Nephron (organoid): ENCODE data around the gene ALS2CL.

Experiments used
- H3K27ac Mint-ChIP-seq, 3 experiments: 2 replicates each; pipeline ENCODE4 v1.8.0; 2020; ENCODE audit warnings: mixed read lengths in 3 of 3, mild to moderate bottlenecking in 2 of 3, moderate library complexity in 1 of 3
- H3K27me3 Mint-ChIP-seq: 2 replicates; pipeline ENCODE4 v1.8.0; 2021; ENCODE audit warnings: low read depth, mild to moderate bottlenecking, moderate library complexity, mixed read lengths
- H3K36me3 Mint-ChIP-seq: 2 replicates; pipeline ENCODE4 v1.8.0; 2020; ENCODE audit warnings: low read depth, mixed read lengths
- H3K4me1 Mint-ChIP-seq: 2 replicates; pipeline ENCODE4 v1.8.0; 2020; ENCODE audit warnings: mixed read lengths
- H3K4me3 Mint-ChIP-seq, 3 experiments: 2 replicates each; pipeline ENCODE4 v1.8.0; 2020; ENCODE audit warnings: mild to moderate bottlenecking in 3 of 3, mixed read lengths in 3 of 3, moderate library complexity in 2 of 3
- H3K9me3 Mint-ChIP-seq: 2 replicates; pipeline ENCODE4 v1.8.0; 2020; ENCODE audit warnings: mixed read lengths
- TF ChIP-seq, protein P1 (sequence below), 3 experiments: fragments of 200-600 bp; sonication (generic); IDR thresholded peaks; one replicate each; pipeline ENCODE4 v1.5.0; 2021; ENCODE audit warnings: antibody characterized with exemption in 3 of 3; ENCODE audit not compliant: unreplicated experiment in 3 of 3

Gene ALS2CL

GRCh38 chr3:46659285-46659684, 34.2 kb downstream of the ALS2CL start:
- H3K4me1 Mint-ChIP-seq, result peaks cover 55% of the 10 kb centered on the region
- H3K27me3 Mint-ChIP-seq, result peaks cover 43% of the 10 kb centered on the region
- TF ChIP-seq, protein P1, sequence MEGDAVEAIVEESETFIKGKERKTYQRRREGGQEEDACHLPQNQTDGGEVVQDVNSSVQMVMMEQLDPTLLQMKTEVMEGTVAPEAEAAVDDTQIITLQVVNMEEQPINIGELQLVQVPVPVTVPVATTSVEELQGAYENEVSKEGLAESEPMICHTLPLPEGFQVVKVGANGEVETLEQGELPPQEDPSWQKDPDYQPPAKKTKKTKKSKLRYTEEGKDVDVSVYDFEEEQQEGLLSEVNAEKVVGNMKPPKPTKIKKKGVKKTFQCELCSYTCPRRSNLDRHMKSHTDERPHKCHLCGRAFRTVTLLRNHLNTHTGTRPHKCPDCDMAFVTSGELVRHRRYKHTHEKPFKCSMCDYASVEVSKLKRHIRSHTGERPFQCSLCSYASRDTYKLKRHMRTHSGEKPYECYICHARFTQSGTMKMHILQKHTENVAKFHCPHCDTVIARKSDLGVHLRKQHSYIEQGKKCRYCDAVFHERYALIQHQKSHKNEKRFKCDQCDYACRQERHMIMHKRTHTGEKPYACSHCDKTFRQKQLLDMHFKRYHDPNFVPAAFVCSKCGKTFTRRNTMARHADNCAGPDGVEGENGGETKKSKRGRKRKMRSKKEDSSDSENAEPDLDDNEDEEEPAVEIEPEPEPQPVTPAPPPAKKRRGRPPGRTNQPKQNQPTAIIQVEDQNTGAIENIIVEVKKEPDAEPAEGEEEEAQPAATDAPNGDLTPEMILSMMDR (IDR thresholded peaks at IDR 0.05; ENCODE audit: unreplicated experiment in 3 of 3), result no peak
- H3K9me3 Mint-ChIP-seq, result no peaks in the 10 kb centered on the region
- no peak overlapping the region for H3K27ac Mint-ChIP-seq
- H3K36me3 Mint-ChIP-seq, result no peaks in the 10 kb centered on the region
- peak overlapping the region in 1 of 3 experiments; percentile 26 for H3K4me3 Mint-ChIP-seq

DNA sequence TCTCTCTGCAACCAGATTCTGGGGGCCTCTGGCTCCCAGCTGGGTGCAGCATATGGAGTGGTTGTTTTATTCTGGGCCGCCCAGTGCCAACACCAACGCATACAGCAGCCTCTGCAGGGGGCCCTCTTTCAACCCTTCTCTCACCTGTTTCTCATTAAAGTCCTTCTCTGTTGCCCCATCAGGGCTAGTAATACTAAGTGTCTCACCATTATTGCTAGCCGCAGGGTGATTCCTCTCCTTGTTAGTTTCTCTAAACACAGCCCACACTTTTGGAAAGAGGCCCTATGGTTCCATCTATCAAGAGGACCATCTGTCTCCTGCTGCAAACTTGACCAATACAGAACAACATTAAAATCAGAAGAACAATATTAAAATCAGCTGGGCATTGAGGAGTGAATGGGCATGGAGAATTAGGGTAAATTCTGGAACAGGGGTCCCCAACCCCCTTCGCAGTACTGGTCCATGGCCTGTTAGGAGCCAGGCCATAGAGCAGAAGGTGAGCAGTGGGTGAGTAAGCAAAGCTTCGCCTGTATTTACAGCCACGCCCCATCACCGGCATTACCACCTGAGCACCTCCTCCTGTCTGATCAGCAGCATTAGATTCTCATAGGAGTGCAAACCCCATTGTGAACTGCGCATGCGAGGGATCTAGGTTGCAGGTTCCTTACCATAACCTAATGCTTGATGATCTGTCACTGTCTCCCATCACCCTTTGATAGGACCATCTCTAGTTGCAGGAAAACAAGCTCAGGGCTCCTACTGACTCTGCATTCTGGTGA, 36.5 kb downstream of the ALS2CL start:
- TF ChIP-seq, protein P1 (IDR thresholded peaks at IDR 0.05; ENCODE audit: unreplicated experiment in 3 of 3), result no peak
- H3K27me3 Mint-ChIP-seq, result peaks cover 38% of the 10 kb centered on the region
- no peak overlapping the region for H3K27ac Mint-ChIP-seq
- peaks cover 32% of the 10 kb centered on the region for H3K4me1 Mint-ChIP-seq
- no peaks in the 10 kb centered on the region for H3K36me3 Mint-ChIP-seq
- H3K4me3 Mint-ChIP-seq, result no peak overlapping the region
- H3K9me3 Mint-ChIP-seq, result peaks cover 6% of the 10 kb centered on the region

GRCh38 chr3:46655271-46655670, 38.2 kb downstream of the ALS2CL start:
- TF ChIP-seq, protein P1 (IDR thresholded peaks at IDR 0.05; ENCODE audit: unreplicated experiment in 3 of 3), result no peak
- Mint-ChIP-seq H3K27me3 (peaks cover 33% of the 10 kb centered on the region), H3K36me3 (no peaks in the 10 kb centered on the region), H3K4me3 (no peak overlapping the region), H3K9me3 (peaks cover 18% of the 10 kb centered on the region), H3K4me1 (peaks cover 19% of the 10 kb centered on the region), H3K27ac (no peak overlapping the region)

- Mint-ChIP-seq H3K27ac (no peak overlapping the region), H3K4me1 (no peaks in the 10 kb centered on the region), H3K9me3 (peaks cover 30% of the 10 kb centered on the region), H3K4me3 (no peak overlapping the region), H3K36me3 (no peaks in the 10 kb centered on the region), H3K27me3 (peaks cover 12% of the 10 kb centered on the region)
- TF ChIP-seq, protein P1 (IDR thresholded peaks at IDR 0.05; ENCODE audit: unreplicated experiment in 3 of 3), result no peak
Measured at GRCh38 chr3:46651084-46651483, 42.4 kb downstream of the ALS2CL start.

DNA sequence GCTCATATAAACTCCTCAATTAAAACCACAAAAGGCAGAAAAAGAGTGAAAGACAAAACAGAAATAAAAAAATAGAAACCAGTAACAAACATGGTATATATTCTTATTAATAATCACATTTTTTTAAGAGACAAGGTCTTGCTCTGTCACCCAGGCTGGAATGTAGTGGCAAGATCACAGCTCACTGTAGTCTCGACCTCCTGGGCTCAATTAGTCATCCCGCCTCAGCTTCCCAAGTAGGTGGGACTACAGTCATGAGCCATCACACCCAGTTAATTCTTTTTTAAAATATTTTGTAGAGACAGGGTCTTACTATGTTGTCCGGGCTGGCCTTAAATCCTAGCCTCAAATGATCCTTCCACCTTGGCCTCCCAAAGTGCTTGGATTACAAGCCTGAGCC, 44.0 kb downstream of the ALS2CL start:
- TF ChIP-seq, protein P1 (IDR thresholded peaks at IDR 0.05; ENCODE audit: unreplicated experiment in 3 of 3), result no peak
- H3K4me1 Mint-ChIP-seq, result no peaks in the 10 kb centered on the region

DNA sequence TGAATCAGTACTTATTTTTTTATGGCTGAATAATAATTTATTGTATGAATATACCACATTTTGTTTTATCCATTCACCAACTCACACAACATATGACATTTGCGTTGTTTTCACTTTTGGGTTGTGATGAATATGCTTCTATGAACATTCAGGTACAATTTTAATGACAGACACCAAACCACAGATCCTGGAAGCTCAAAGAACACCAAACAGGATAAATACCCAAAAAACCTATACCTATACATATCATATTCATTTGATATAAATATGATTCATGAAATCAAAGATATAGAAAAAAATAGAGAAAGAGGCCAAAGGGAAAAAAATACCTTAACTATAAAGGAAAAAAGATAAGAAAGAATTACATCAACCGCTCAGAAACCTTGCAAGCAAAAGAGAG, 45.4 kb downstream of the ALS2CL start:
- TF ChIP-seq, protein P1 (IDR thresholded peaks at IDR 0.05; ENCODE audit: unreplicated experiment in 3 of 3), result no peak
- Mint-ChIP-seq H3K4me1 (no peaks in the 10 kb centered on the region), H3K36me3 (no peaks in the 10 kb centered on the region), H3K27me3 (peaks cover 12% of the 10 kb centered on the region), H3K4me3 (no peak overlapping the region), H3K9me3 (peaks cover 34% of the 10 kb centered on the region), H3K27ac (no peak overlapping the region)

More for the DNA sequence above, 44.0 kb downstream of the ALS2CL start:
- Mint-ChIP-seq H3K36me3 (no peaks in the 10 kb centered on the region), H3K4me3 (no peak overlapping the region), H3K27ac (no peak overlapping the region), H3K27me3 (peaks cover 7% of the 10 kb centered on the region), H3K9me3 (peaks cover 30% of the 10 kb centered on the region)
